Suppressor macrophage treated with lipopolysaccharide for 1 hour (primary cell): ENCODE measurements around the gene CADPS2.

Source experiments
- DNase-seq, 3 donors: peaks; one replicate each; pipeline ENCODE4 v3.0.0-alpha.2; 2020 to 2022

Gene CADPS2

GRCh38 chr7:122766593-122766992, 119.7 kb downstream of the CADPS2 start:
- no peak for DNase-seq

- no peak for DNase-seq
Measured at GRCh38 chr7:122764902-122765301, 121.4 kb downstream of the CADPS2 start.

GRCh38 chr7:122764020-122764419, 122.2 kb downstream of the CADPS2 start:
- no peak for DNase-seq

GRCh38 chr7:122762071-122762470, 124.2 kb downstream of the CADPS2 start:
- DNase-seq: no peak

- no peak for DNase-seq
Measured at GRCh38 chr7:122758501-122758900, 127.8 kb downstream of the CADPS2 start.

- no peak for DNase-seq
Measured at GRCh38 chr7:122756860-122757259, 129.4 kb downstream of the CADPS2 start.

GRCh38 chr7:122755696-122756095, 130.6 kb downstream of the CADPS2 start:
- DNase-seq: no peak

- no peak for DNase-seq
Measured at GRCh38 chr7:122752583-122752982, 133.7 kb downstream of the CADPS2 start.

- no peak for DNase-seq
Measured at GRCh38 chr7:122750389-122750788, 135.9 kb downstream of the CADPS2 start.

GRCh38 chr7:122748195-122748594, 138.1 kb downstream of the CADPS2 start:
- DNase-seq: no peak

GRCh38 chr7:122746948-122747347, 139.3 kb downstream of the CADPS2 start:
- DNase-seq: no peak

GRCh38 chr7:122743211-122743610, 143.0 kb downstream of the CADPS2 start:
- DNase-seq: no peak

- DNase-seq: no peak
Measured at GRCh38 chr7:122738947-122739346, 147.3 kb downstream of the CADPS2 start.

- DNase-seq: no peak
Measured at GRCh38 chr7:122736183-122736582, 150.1 kb downstream of the CADPS2 start.

- DNase-seq: no peak
Measured at GRCh38 chr7:122727759-122728158, 158.5 kb downstream of the CADPS2 start.

- no peak for DNase-seq
Measured at GRCh38 chr7:122727354-122727753, 158.9 kb downstream of the CADPS2 start.

GRCh38 chr7:122726881-122727280, 159.4 kb downstream of the CADPS2 start:
- no peak for DNase-seq

- DNase-seq: no peak
Measured at GRCh38 chr7:122724366-122724765, 161.9 kb downstream of the CADPS2 start.

GRCh38 chr7:122719010-122719578, 167.2 kb downstream of the CADPS2 start:
- no peak for DNase-seq

- DNase-seq: no peak
Measured at GRCh38 chr7:122717356-122718089, 168.7 kb downstream of the CADPS2 start.

GRCh38 chr7:122715183-122715582, 171.1 kb downstream of the CADPS2 start:
- no peak for DNase-seq

- DNase-seq: no peak
Measured at GRCh38 chr7:122710916-122711315, 175.3 kb downstream of the CADPS2 start.

GRCh38 chr7:122709930-122710646, 176.2 kb downstream of the CADPS2 start:
- no peak for DNase-seq

- no peak for DNase-seq
Measured at GRCh38 chr7:122706836-122707235, 179.4 kb downstream of the CADPS2 start.
